ENCODE data around the gene NCKAP5. TPM values are rescaled to one million over a fixed set of nuclear protein-coding genes. Genes with fewer than 3 reads are reported as not detected.
A peak's percentile ranks its signal among the peaks of the same experiment; 100 is the strongest.

NCKAP5 gene
- total RNA-seq, 1 donor from 2014 or later: 0.87 TPM

- H3K27me3 Mint-ChIP-seq (ENCODE audit: low read depth): no peaks in the 10 kb centered on the region
- peaks cover 22% of the 10 kb centered on the region for H3K4me1 Mint-ChIP-seq (ENCODE audit: low read depth)
- H3K36me3 Mint-ChIP-seq (ENCODE audit: low read depth): no peaks in the 10 kb centered on the region
- DNase-seq (ENCODE audit: low spot score): no peak
- H3K9me3 Mint-ChIP-seq (ENCODE audit: low read depth): no peaks in the 10 kb centered on the region
- TF ChIP-seq, protein P1, sequence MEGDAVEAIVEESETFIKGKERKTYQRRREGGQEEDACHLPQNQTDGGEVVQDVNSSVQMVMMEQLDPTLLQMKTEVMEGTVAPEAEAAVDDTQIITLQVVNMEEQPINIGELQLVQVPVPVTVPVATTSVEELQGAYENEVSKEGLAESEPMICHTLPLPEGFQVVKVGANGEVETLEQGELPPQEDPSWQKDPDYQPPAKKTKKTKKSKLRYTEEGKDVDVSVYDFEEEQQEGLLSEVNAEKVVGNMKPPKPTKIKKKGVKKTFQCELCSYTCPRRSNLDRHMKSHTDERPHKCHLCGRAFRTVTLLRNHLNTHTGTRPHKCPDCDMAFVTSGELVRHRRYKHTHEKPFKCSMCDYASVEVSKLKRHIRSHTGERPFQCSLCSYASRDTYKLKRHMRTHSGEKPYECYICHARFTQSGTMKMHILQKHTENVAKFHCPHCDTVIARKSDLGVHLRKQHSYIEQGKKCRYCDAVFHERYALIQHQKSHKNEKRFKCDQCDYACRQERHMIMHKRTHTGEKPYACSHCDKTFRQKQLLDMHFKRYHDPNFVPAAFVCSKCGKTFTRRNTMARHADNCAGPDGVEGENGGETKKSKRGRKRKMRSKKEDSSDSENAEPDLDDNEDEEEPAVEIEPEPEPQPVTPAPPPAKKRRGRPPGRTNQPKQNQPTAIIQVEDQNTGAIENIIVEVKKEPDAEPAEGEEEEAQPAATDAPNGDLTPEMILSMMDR (IDR thresholded peaks at IDR 0.05): no peak
- no peak overlapping the region for H3K4me3 Mint-ChIP-seq (ENCODE audit: unreplicated experiment)
- H3K27ac Mint-ChIP-seq (ENCODE audit: unreplicated experiment): no peak overlapping the region
Measured at GRCh38 chr2:133570542-133570941, 2.3 kb upstream of the NCKAP5 start.

- TF ChIP-seq, protein P1 (IDR thresholded peaks at IDR 0.05): no peak
- H3K4me1 Mint-ChIP-seq (ENCODE audit: low read depth): peaks cover 22% of the 10 kb centered on the region
- no peak overlapping the region for H3K4me3 Mint-ChIP-seq (ENCODE audit: unreplicated experiment)
- DNase-seq (ENCODE audit: low spot score): no peak
- H3K27ac Mint-ChIP-seq (ENCODE audit: unreplicated experiment): no peak overlapping the region
- H3K36me3 Mint-ChIP-seq (ENCODE audit: low read depth): no peaks in the 10 kb centered on the region
- H3K27me3 Mint-ChIP-seq (ENCODE audit: low read depth): no peaks in the 10 kb centered on the region
- H3K9me3 Mint-ChIP-seq (ENCODE audit: low read depth): no peaks in the 10 kb centered on the region
Measured at GRCh38 chr2:133569286-133569830, 1.1 kb upstream of the NCKAP5 start.

DNA sequence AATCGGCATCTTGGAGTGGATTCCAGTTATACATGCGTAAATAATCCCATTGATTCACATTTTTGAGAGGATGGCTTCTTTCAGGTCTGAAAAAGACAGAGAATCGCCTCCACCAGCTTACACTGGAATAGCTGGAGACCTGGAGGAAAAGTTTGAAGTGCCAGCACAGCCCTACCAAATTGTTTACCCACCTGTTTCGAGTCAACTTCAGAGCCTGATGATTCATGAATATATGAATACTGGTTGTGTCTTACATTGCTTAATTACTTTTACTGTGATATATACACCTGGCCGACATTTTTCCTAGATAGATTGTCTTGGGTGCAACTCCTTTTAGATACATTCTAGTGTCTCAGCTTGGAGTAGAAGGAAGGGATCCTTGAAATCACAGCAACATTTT is 335 bp upstream of the NCKAP5 start:
- no peak overlapping the region for H3K4me3 Mint-ChIP-seq (ENCODE audit: unreplicated experiment)
- H3K9me3 Mint-ChIP-seq (ENCODE audit: low read depth): no peaks in the 10 kb centered on the region
- no peaks in the 10 kb centered on the region for H3K27me3 Mint-ChIP-seq (ENCODE audit: low read depth)
- TF ChIP-seq, protein P1 (IDR thresholded peaks at IDR 0.05): no peak
- H3K36me3 Mint-ChIP-seq (ENCODE audit: low read depth): no peaks in the 10 kb centered on the region
- H3K4me1 Mint-ChIP-seq (ENCODE audit: low read depth): peaks cover 22% of the 10 kb centered on the region
- no peak overlapping the region for H3K27ac Mint-ChIP-seq (ENCODE audit: unreplicated experiment)
- no peak for DNase-seq (ENCODE audit: low spot score)

GRCh38 chr2:133562558-133562957 is 5.7 kb downstream of the NCKAP5 start:
- TF ChIP-seq, protein P1 (IDR thresholded peaks at IDR 0.05): no peak
- H3K27me3 Mint-ChIP-seq (ENCODE audit: low read depth): no peaks in the 10 kb centered on the region
- H3K27ac Mint-ChIP-seq (ENCODE audit: unreplicated experiment): no peak overlapping the region
- H3K36me3 Mint-ChIP-seq (ENCODE audit: low read depth): no peaks in the 10 kb centered on the region
- H3K4me1 Mint-ChIP-seq (ENCODE audit: low read depth): peaks cover 9% of the 10 kb centered on the region
- H3K9me3 Mint-ChIP-seq (ENCODE audit: low read depth): no peaks in the 10 kb centered on the region
- no peak for DNase-seq (ENCODE audit: low spot score)
- no peak overlapping the region for H3K4me3 Mint-ChIP-seq (ENCODE audit: unreplicated experiment)

GRCh38 chr2:133561045-133561852 is 7.0 kb downstream of the NCKAP5 start:
- no peak for DNase-seq (ENCODE audit: low spot score)
- H3K27ac Mint-ChIP-seq (ENCODE audit: unreplicated experiment): no peak overlapping the region
- H3K9me3 Mint-ChIP-seq (ENCODE audit: low read depth): no peaks in the 10 kb centered on the region
- no peaks in the 10 kb centered on the region for H3K4me1 Mint-ChIP-seq (ENCODE audit: low read depth)
- peaks cover 3% of the 10 kb centered on the region for H3K27me3 Mint-ChIP-seq (ENCODE audit: low read depth)
- H3K36me3 Mint-ChIP-seq (ENCODE audit: low read depth): no peaks in the 10 kb centered on the region
- TF ChIP-seq, protein P1 (IDR thresholded peaks at IDR 0.05): peak; percentile 96
- no peak overlapping the region for H3K4me3 Mint-ChIP-seq (ENCODE audit: unreplicated experiment)

Data from chondrocyte (in vitro differentiated cells).